Keratinocyte (primary cell): ENCODE data around the gene GJA4. TPM values are rescaled to one million over a fixed set of nuclear protein-coding genes. Genes with fewer than 3 reads are reported as not detected.

Experiments used
- DNase-seq: peaks from one replicate; pipeline ENCODE4 v3.0.0-alpha.2; 2011; ENCODE audit warnings: low read depth, missing footprints, low spot score
- FAIRE-seq: peaks from 2 replicates; lab custom pipeline; 2011; peaks lifted over from hg19 to GRCh38; lab: Jason Lieb, UNC
- H2AFZ ChIP-seq: 2 replicates; pipeline ENCODE4 v1.6.0; 2012; ENCODE audit warnings: low read length, control low read depth, inconsistent platforms; ENCODE audit not compliant: control insufficient read depth
- H3K27ac ChIP-seq: 2 replicates; pipeline ENCODE4 v1.5.1; 2011; ENCODE audit warnings: low read length; ENCODE audit not compliant: control insufficient read depth, insufficient read depth
- H3K27me3 ChIP-seq: 3 replicates; pipeline ENCODE4 v1.6.0; 2011; ENCODE audit warnings: low read length; ENCODE audit not compliant: control insufficient read depth, insufficient read depth; ENCODE audit errors: extremely low read depth
- H3K36me3 ChIP-seq, 2 experiments: 2 replicates in 1 of 2; 3 replicates in 1 of 2; pipeline ENCODE4 v1.5.1; 2011; ENCODE audit warnings: low read length in 2 of 2, mild to moderate bottlenecking in 1 of 2; ENCODE audit not compliant: control insufficient read depth in 2 of 2, insufficient read depth in 2 of 2; ENCODE audit errors: extremely low read depth in 1 of 2
- H3K4me1 ChIP-seq: 3 replicates; pipeline ENCODE4 v1.5.1; 2011; ENCODE audit warnings: low read length; ENCODE audit not compliant: control insufficient read depth, insufficient read depth; ENCODE audit errors: extremely low read depth
- H3K4me2 ChIP-seq: 3 replicates; pipeline ENCODE4 v1.6.0; 2011; ENCODE audit warnings: low read depth, low read length; ENCODE audit not compliant: control insufficient read depth, insufficient read depth; ENCODE audit errors: extremely low read depth
- H3K4me3 ChIP-seq, 3 experiments: fragments of 200-600 bp in 1 of 3; sonication (generic) in 1 of 3; 2 replicates in 2 of 3; 3 replicates in 1 of 3; pipeline ENCODE4 v1.5.1; 2011 to 2016; ENCODE audit warnings: low read length in 3 of 3, mild to moderate bottlenecking in 3 of 3, control low read depth in 2 of 3, inconsistent platforms in 1 of 3, low read depth in 1 of 3, mixed read lengths in 1 of 3, mixed run types in 1 of 3, moderate library complexity in 1 of 3; ENCODE audit not compliant: control insufficient read depth in 2 of 3, insufficient read depth in 2 of 3; ENCODE audit errors: extremely low read depth in 1 of 3
- H3K79me2 ChIP-seq: 2 replicates; pipeline ENCODE4 v1.6.0; 2012; ENCODE audit warnings: low read length; ENCODE audit not compliant: control insufficient read depth, insufficient read depth
- H3K9ac ChIP-seq: 3 replicates; pipeline ENCODE4 v1.6.0; 2011; ENCODE audit warnings: low read length; ENCODE audit not compliant: control insufficient read depth, insufficient read depth; ENCODE audit errors: extremely low read depth
- H3K9me1 ChIP-seq: 3 replicates; pipeline ENCODE4 v1.6.0; 2011; ENCODE audit warnings: low read length; ENCODE audit not compliant: control insufficient read depth, insufficient read depth; ENCODE audit errors: extremely low read depth
- H3K9me3 ChIP-seq: 2 replicates; pipeline ENCODE4 v1.5.1; 2012; ENCODE audit warnings: low read depth, low read length; ENCODE audit not compliant: control insufficient read depth
- H4K20me1 ChIP-seq: 3 replicates; pipeline ENCODE4 v1.6.0; 2011; ENCODE audit warnings: low read length; ENCODE audit not compliant: control insufficient read depth, insufficient read depth; ENCODE audit errors: extremely low read depth
- EZH2 ChIP-seq: IDR thresholded peaks from one replicate; pipeline ENCODE4 v1.6.1; 2012; ENCODE audit warnings: inconsistent platforms, mild to moderate bottlenecking, low read length, moderate library complexity
- dilution Hi-C: fragments of 300-500 bp; cut with MboI; formaldehyde crosslinking; loops from one replicate; pipeline ENCODE4 v1.7.0; 2020; ENCODE audit warnings: low sequenced_read_pairs; ENCODE audit not compliant: extremely low pct_ligation_motif_present
- polyA plus RNA-seq, 5 experiments: library from polyadenylated mRNA; depleted of rRNA in 3 of 5; stranded (reverse) in 3 of 5; stranded (forward) in 1 of 5; unstranded in 1 of 5; fragments of >200 nt; gene quantifications; 1 replicate in 1 of 5; 2 replicates in 3 of 5; 3 replicates in 1 of 5; pipeline versions ENCODE4 v1.2.1 to v1.2.3, GENCODE V29; 2011 to 2012; ENCODE audit warnings: missing spikeins in 2 of 5, low read depth in 1 of 5, low replicate concordance in 1 of 5
- TF ChIP-seq, protein P1 (sequence below), 3 experiments: IDR thresholded peaks in 1 of 3; conservative IDR thresholded peaks in 1 of 3; optimal IDR thresholded peaks in 1 of 3; 2 replicates in 2 of 3; 3 replicates in 1 of 3; pipeline versions ENCODE3 to v1.5.1; 2011; ENCODE audit warnings: low read length in 3 of 3, mild to moderate bottlenecking in 3 of 3, moderate library complexity in 2 of 3, control low read depth in 1 of 3, inconsistent platforms in 1 of 3; ENCODE audit not compliant: insufficient read depth in 2 of 3; ENCODE audit errors: extremely low read depth in 1 of 3

GJA4 gene
- polyA plus RNA-seq, 1 donor (not counting 4 experiments of a cell fraction or from before 2014, with no cell fraction given), result not detected

- Histone ChIP-seq H2AFZ (no peak overlapping the region), H3K27me3 (no peaks in the 10 kb centered on the region), H3K9me3 (no peaks in the 10 kb centered on the region), H3K9me1 (no peaks in the 10 kb centered on the region), H4K20me1 (no peaks in the 10 kb centered on the region), H3K4me3 (no peak overlapping the region), H3K9ac (no peak overlapping the region), H3K4me2 (no peak overlapping the region), H3K27ac (no peak overlapping the region), H3K36me3 (no peaks in the 10 kb centered on the region), H3K79me2 (no peaks in the 10 kb centered on the region), H3K4me1 (no peaks in the 10 kb centered on the region)
- dilution Hi-C loops, result no loop called here
- FAIRE-seq (no peak), DNase-seq (no peak)
- TF ChIP-seq EZH2, result no peak
- TF ChIP-seq, protein P1, sequence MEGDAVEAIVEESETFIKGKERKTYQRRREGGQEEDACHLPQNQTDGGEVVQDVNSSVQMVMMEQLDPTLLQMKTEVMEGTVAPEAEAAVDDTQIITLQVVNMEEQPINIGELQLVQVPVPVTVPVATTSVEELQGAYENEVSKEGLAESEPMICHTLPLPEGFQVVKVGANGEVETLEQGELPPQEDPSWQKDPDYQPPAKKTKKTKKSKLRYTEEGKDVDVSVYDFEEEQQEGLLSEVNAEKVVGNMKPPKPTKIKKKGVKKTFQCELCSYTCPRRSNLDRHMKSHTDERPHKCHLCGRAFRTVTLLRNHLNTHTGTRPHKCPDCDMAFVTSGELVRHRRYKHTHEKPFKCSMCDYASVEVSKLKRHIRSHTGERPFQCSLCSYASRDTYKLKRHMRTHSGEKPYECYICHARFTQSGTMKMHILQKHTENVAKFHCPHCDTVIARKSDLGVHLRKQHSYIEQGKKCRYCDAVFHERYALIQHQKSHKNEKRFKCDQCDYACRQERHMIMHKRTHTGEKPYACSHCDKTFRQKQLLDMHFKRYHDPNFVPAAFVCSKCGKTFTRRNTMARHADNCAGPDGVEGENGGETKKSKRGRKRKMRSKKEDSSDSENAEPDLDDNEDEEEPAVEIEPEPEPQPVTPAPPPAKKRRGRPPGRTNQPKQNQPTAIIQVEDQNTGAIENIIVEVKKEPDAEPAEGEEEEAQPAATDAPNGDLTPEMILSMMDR (optimal IDR thresholded peaks at IDR 0.05 in 1 of 3, IDR thresholded peaks at IDR 0.05 in 1 of 3, conservative IDR thresholded peaks at IDR 0.05 in 1 of 3; ENCODE audit: extremely low read depth in 1 of 3, insufficient read depth in 2 of 3, low read length in 3 of 3), result no peak
Measured at GRCh38 chr1:34824817-34825454, 32.1 kb downstream of the GJA4 start.

GRCh38 chr1:34825455-34826091 lies 32.8 kb downstream of the GJA4 start:
- Histone ChIP-seq H3K36me3 (no peaks in the 10 kb centered on the region), H3K27me3 (no peaks in the 10 kb centered on the region), H3K27ac (no peak overlapping the region), H3K4me1 (no peaks in the 10 kb centered on the region), H3K9me1 (no peaks in the 10 kb centered on the region), H3K9ac (no peak overlapping the region), H3K79me2 (no peaks in the 10 kb centered on the region), H3K9me3 (no peaks in the 10 kb centered on the region), H3K4me3 (no peak overlapping the region), H3K4me2 (no peak overlapping the region), H2AFZ (no peak overlapping the region), H4K20me1 (no peaks in the 10 kb centered on the region)
- DNase-seq (no peak), FAIRE-seq (no peak)
- TF ChIP-seq, protein P1 (optimal IDR thresholded peaks at IDR 0.05 in 1 of 3, IDR thresholded peaks at IDR 0.05 in 1 of 3, conservative IDR thresholded peaks at IDR 0.05 in 1 of 3; ENCODE audit: extremely low read depth in 1 of 3, insufficient read depth in 2 of 3, low read length in 3 of 3), result no peak
- TF ChIP-seq EZH2, result no peak
- dilution Hi-C loops, result no loop called here
